SU-DHL-6 (cell line): ENCODE results near the gene CARD6.
"Not testable (repeated sequence)": the region's sequence is repeated elsewhere in the genome, so short reads cannot be mapped to it uniquely, and the experiment has no call there.

Experiments used
- H2AFZ ChIP-seq: fragments of 200-600 bp; sonication (generic); 2 replicates; pipeline ENCODE4 v1.6.1; 2014; ENCODE audit warnings: low read depth, mild to moderate bottlenecking, moderate library complexity, mixed read lengths, antibody characterized with exemption, low read length; ENCODE audit not compliant: severe bottlenecking
- H3F3A ChIP-seq: fragments of 200-600 bp; shearing (Covaris generic); 2 replicates; pipeline ENCODE4 v1.6.0; 2016; ENCODE audit warnings: antibody characterized with exemption, mild to moderate bottlenecking; ENCODE audit not compliant: insufficient read depth
- H3K27ac ChIP-seq: fragments of 200-600 bp; sonication (generic); 2 replicates; pipeline ENCODE4 v1.5.1; 2016; ENCODE audit warnings: low read depth, mild to moderate bottlenecking, low read length, moderate library complexity, mixed read lengths
- H3K27me3 ChIP-seq: fragments of 200-600 bp; sonication (generic), shearing (Covaris generic); 2 replicates; pipeline ENCODE4 v1.6.0; 2014; ENCODE audit warnings: mild to moderate bottlenecking, low read length
- H3K36me3 ChIP-seq: fragments of 200-600 bp; sonication (generic); 2 replicates; pipeline ENCODE4 v1.6.1; 2014; ENCODE audit warnings: mild to moderate bottlenecking, low read length, mixed read lengths
- H3K4me2 ChIP-seq: fragments of 300-600, 200-600 bp; shearing (Covaris generic), sonication (generic); 2 replicates; pipeline ENCODE4 v1.6.0; 2014; ENCODE audit warnings: low read length, low read depth, mild to moderate bottlenecking; ENCODE audit not compliant: poor library complexity, severe bottlenecking
- H3K4me3 ChIP-seq: fragments of 200-600 bp; sonication (generic); 2 replicates; pipeline ENCODE4 v1.5.1; 2014; ENCODE audit warnings: antibody characterized with exemption, low read length, mild to moderate bottlenecking, mixed read lengths; ENCODE audit not compliant: insufficient read depth, poor library complexity, severe bottlenecking
- H3K79me2 ChIP-seq: fragments of 200-600 bp; sonication (generic); 2 replicates; pipeline ENCODE4 v1.6.1; 2014; ENCODE audit warnings: mild to moderate bottlenecking, low read length, moderate library complexity; ENCODE audit not compliant: insufficient read depth
- H3K9ac ChIP-seq: fragments of 200-600 bp; sonication (generic); 2 replicates; pipeline ENCODE4 v1.7.0; 2014; ENCODE audit warnings: mild to moderate bottlenecking, low read length
- H3K9me2 ChIP-seq: fragments of 200-600 bp; sonication (generic); replicated peaks from 2 replicates; pipeline ENCODE4 v1.6.1; 2014; ENCODE audit warnings: low read length; ENCODE audit not compliant: insufficient read depth
- H3K9me3 ChIP-seq: fragments of 200-600 bp; sonication (generic); 2 replicates; pipeline ENCODE4 v1.6.1; 2014; ENCODE audit warnings: low read length, mixed read lengths; ENCODE audit not compliant: insufficient read depth
- H4K20me1 ChIP-seq: fragments of 200-600 bp; sonication (generic); 2 replicates; pipeline ENCODE4 v1.6.1; 2014; ENCODE audit warnings: low read depth, mild to moderate bottlenecking, antibody characterized with exemption, low read length, moderate library complexity, mixed read lengths
- EZH2phosphoT487 ChIP-seq: fragments of 200-600 bp; sonication (generic), shearing (Covaris generic); conservative IDR thresholded peaks from 2 replicates; pipeline ENCODE4 v1.6.1; 2018; ENCODE audit warnings: mild to moderate bottlenecking, antibody characterized with exemption, low read length, moderate library complexity, mixed read lengths
- TF ChIP-seq, protein P1 (sequence below): fragments of 200-600 bp; sonication (generic); IDR thresholded peaks from one replicate; pipeline ENCODE4 v1.5.1; 2017; ENCODE audit warnings: antibody characterized with exemption, mild to moderate bottlenecking, low read length, moderate library complexity; ENCODE audit not compliant: insufficient read depth, poor library complexity, severe bottlenecking

CARD6 gene

DNA sequence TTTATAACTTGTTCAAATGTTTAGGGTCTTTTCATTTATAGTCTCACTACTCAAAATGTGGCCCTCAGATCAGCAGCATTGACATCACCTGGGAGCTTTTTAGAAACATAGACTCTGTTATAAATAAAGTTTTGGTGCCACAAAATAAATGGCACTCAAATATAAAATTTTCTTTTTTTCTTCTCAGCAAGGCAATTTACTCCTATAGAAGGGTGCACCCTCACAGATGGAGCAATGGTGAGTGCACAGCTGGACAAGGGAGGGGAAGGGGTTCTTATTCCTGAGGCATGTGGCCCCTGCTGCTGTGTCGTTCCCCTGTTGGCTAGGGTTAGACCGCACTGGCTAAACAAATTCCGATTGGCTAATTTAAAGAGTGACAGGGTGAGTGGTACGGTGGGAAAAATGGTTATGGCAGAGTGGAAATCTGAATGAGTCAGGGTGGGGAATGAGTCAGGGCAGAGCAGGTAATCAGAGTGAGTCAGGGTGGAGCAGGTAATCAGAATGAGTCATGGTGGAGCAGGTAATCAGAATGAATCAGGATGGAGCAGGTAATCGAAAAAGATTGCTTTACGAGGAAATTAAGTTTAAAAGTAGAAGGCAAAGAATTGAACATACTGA is 36.3 kb downstream of the CARD6 start:
- Histone ChIP-seq H3K36me3 (no peaks in the 10 kb centered on the region), H4K20me1 (no peaks in the 10 kb centered on the region), H3F3A (no peaks in the 10 kb centered on the region), H3K27me3 (no peaks in the 10 kb centered on the region), H3K4me3 (no peak overlapping the region), H2AFZ (no peak overlapping the region), H3K9me3 (peaks cover 4% of the 10 kb centered on the region; the same call in 1 of the 2 replicates), H3K4me2 (no peak overlapping the region), H3K9ac (no peak overlapping the region), H3K27ac (no peak overlapping the region), H3K9me2 (no peaks in the 10 kb centered on the region), H3K79me2 (no peaks in the 10 kb centered on the region)
- TF ChIP-seq, protein P1, sequence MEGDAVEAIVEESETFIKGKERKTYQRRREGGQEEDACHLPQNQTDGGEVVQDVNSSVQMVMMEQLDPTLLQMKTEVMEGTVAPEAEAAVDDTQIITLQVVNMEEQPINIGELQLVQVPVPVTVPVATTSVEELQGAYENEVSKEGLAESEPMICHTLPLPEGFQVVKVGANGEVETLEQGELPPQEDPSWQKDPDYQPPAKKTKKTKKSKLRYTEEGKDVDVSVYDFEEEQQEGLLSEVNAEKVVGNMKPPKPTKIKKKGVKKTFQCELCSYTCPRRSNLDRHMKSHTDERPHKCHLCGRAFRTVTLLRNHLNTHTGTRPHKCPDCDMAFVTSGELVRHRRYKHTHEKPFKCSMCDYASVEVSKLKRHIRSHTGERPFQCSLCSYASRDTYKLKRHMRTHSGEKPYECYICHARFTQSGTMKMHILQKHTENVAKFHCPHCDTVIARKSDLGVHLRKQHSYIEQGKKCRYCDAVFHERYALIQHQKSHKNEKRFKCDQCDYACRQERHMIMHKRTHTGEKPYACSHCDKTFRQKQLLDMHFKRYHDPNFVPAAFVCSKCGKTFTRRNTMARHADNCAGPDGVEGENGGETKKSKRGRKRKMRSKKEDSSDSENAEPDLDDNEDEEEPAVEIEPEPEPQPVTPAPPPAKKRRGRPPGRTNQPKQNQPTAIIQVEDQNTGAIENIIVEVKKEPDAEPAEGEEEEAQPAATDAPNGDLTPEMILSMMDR: no peak
- no peak for TF ChIP-seq EZH2phosphoT487

DNA sequence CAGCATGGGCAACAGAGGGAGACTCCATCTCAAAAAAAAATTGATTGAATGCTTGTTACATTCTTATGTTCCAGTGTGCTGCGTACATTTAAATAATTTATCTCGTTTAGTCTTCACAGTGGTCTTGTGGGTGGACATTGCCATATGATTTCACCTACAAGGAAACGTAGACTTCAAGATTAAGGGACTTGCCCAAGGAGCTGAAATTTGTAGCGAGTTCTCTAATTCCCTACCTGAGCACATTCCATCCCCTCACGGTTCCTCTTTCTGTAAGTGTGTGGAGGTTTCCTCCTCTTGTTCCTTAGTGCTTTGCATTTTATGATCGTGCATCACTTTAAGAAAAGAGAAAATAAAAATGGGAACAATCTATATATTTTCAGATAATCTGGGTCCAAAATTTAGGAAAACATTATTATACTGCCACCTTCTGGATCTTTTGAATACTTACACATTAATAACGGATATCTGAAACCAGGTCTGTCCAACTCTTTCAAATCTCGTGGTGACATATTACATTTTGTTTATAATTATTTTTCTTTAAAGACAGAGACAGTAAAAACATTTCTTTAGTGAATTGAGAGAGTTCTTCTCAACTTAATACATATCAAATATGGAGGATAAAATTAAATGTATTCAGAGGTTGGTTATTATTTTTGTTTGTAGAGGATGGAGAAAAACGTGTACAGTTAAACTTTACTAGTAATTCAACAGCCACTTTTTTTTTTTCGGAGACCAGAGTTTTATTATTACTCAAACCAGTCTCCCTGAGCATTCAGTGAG is 38.2 kb downstream of the CARD6 start:
- H3K4me3 ChIP-seq: no peak overlapping the region
- no peaks in the 10 kb centered on the region for H3K79me2 ChIP-seq
- no peaks in the 10 kb centered on the region for H3F3A ChIP-seq
- H3K9me2 ChIP-seq: no peaks in the 10 kb centered on the region
- no peaks in the 10 kb centered on the region for H4K20me1 ChIP-seq
- H3K9ac ChIP-seq: no peak overlapping the region
- H3K9me3 ChIP-seq: peaks cover 5% of the 10 kb centered on the region; the same call in 1 of the 2 replicates
- no peak overlapping the region for H3K27ac ChIP-seq
- H3K4me2 ChIP-seq: no peak overlapping the region
- TF ChIP-seq EZH2phosphoT487: no peak
- TF ChIP-seq, protein P1: peak; percentile 40
- no peak overlapping the region for H2AFZ ChIP-seq
- H3K36me3 ChIP-seq: no peaks in the 10 kb centered on the region
- no peaks in the 10 kb centered on the region for H3K27me3 ChIP-seq

DNA sequence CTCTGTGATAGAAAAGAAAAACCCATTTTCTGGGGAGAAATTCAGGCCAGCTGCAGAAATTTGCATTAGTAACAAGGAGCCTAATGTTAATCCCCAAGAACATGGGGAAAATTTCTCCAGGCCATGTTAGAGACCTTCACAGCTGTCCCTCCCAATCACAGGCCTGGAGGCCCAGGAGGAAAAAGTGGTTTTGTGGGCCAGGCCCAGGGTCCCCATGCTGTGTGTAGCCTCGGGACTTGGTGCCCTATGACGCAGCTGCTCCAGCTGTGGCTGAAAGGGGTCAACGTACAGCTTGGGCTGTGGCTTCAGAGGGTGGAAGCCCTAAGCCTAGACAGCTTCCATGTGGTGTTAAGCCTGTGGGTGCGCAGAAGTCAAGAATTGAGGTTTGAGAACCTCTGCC is 41.1 kb downstream of the CARD6 start:
- Histone ChIP-seq H3K27me3 (no peaks in the 10 kb centered on the region), H3K4me3 (no peak overlapping the region), H3K36me3 (no peaks in the 10 kb centered on the region), H4K20me1 (no peaks in the 10 kb centered on the region), H3K27ac (no peak overlapping the region), H3K79me2 (no peaks in the 10 kb centered on the region), H2AFZ (no peak overlapping the region), H3K9me3 (peaks cover 5% of the 10 kb centered on the region; the same call in 1 of the 2 replicates), H3F3A (no peaks in the 10 kb centered on the region), H3K9ac (no peak overlapping the region), H3K4me2 (no peak overlapping the region), H3K9me2 (no peaks in the 10 kb centered on the region)
- TF ChIP-seq EZH2phosphoT487: no peak
- TF ChIP-seq, protein P1: no peak

DNA sequence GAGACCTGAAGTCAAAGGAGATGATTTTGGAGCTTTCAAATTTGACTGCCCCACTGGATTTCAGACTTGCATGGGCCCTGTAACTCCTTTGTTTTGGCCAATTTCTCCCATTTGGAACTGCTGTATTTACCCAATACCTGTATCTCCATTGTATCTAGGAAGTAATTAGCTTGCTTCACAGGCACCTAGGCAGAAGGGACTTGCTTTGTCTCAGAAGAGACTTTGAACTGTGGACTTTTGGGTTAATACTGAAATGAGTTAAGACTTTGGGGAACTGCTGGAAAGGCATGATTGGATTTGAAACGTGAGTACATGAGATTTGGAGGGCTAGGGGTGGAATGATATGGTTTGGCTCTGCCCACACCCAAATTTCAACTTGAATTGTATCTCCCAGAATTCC is 41.9 kb downstream of the CARD6 start:
- not testable (repeated sequence) for H3K4me2 ChIP-seq, H2AFZ ChIP-seq, H3K27ac ChIP-seq, H4K20me1 ChIP-seq, H3F3A ChIP-seq, H3K4me3 ChIP-seq, H3K9ac ChIP-seq, H3K79me2 ChIP-seq, H3K9me2 ChIP-seq, H3K9me3 ChIP-seq, H3K27me3 ChIP-seq, H3K36me3 ChIP-seq

DNA sequence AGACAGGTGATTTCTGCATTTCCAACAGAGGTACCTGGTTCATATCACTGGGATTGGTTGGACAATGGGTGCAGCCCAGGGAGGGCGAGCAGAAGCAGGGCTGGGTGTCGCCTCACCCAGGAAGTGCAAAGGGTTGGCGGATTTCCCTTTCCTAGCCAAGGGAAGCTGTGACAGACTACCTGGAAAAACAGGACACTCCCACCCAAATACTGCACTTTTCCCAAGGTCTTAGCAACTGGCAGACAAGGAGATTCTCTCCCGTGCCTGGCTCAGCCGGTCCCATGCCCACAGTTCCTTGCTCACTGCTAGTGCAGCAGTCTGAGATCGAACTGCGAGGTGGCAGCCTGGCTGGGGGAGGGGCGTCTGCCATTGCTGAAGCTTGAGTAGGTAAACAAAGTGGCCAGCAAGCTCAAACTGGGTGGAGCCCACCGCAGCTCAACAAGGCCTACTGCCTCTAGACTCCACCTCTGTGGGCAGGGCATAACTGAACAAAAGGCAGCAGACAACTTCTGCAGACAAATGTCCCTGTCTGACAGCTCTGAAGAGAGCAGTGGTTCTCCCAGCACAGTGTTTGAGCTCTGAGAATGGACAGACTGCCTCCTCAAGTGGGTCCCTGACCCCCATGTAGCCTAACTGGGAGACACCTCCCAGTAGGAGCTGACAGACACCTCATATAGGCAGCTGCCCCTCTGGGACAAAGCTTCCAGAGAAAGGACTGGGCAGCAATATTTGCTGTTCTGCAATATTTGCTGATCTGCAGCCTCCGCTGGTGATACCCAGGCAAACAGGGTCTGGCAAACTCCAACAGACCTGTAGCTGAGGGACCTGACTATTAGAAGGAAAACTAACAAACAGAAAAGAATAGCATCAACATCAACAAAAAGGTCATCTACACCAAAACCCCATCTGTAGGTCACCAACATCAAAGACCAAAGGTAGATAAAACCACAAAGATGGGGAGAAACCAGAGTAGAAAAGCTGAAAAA is 54.6 kb downstream of the CARD6 start:
- not testable (repeated sequence) for H3K9me2 ChIP-seq, H3K36me3 ChIP-seq, H3K9ac ChIP-seq, H2AFZ ChIP-seq, H3K27me3 ChIP-seq, H3K4me3 ChIP-seq, H4K20me1 ChIP-seq, H3K4me2 ChIP-seq, H3K27ac ChIP-seq, H3K9me3 ChIP-seq, H3K79me2 ChIP-seq, H3F3A ChIP-seq
